Measurements from ENCODE around the gene FER. TPM values are rescaled to one million over a fixed set of nuclear protein-coding genes. Genes with fewer than 3 reads are reported as not detected.

Gene FER
- total and polyA plus RNA-seq, 2 experiments from 2014 or later, result 25.9 to 30.7 TPM

- no peak for DNase-seq (ENCODE audit: low read depth in 1 of 2, low spot score in 1 of 2)
- TF ChIP-seq CTCF (IDR thresholded peaks at IDR 0.05; ENCODE audit: low read depth, low read length), result no peak
- no peak overlapping the region for H3K4me3 ChIP-seq
- H3K4me1 ChIP-seq (ENCODE audit: low read depth), result no peaks in the 10 kb centered on the region
- no peaks in the 10 kb centered on the region for H3K27me3 ChIP-seq
- no peaks in the 10 kb centered on the region for H3K36me3 ChIP-seq
- no peak overlapping the region for H3K27ac ChIP-seq
- no peaks in the 10 kb centered on the region for H3K9me3 ChIP-seq (ENCODE audit: low read depth)
Observed at GRCh38 chr5:108947164-108947563, 199.5 kb downstream of the FER start.

GRCh38 chr5:108950276-108950675 lies 202.6 kb downstream of the FER start:
- Histone ChIP-seq H3K36me3 (no peaks in the 10 kb centered on the region), H3K4me1 (ENCODE audit: low read depth) (no peaks in the 10 kb centered on the region), H3K27me3 (no peaks in the 10 kb centered on the region), H3K9me3 (ENCODE audit: low read depth) (no peaks in the 10 kb centered on the region), H3K27ac (no peak overlapping the region), H3K4me3 (no peak overlapping the region)
- TF ChIP-seq CTCF (IDR thresholded peaks at IDR 0.05; ENCODE audit: low read depth, low read length), result no peak
- no peak for DNase-seq (ENCODE audit: low read depth in 1 of 2, low spot score in 1 of 2)

- Histone ChIP-seq H3K9me3 (ENCODE audit: low read depth) (no peaks in the 10 kb centered on the region), H3K4me1 (ENCODE audit: low read depth) (no peaks in the 10 kb centered on the region), H3K4me3 (no peak overlapping the region), H3K27ac (no peak overlapping the region), H3K36me3 (no peaks in the 10 kb centered on the region), H3K27me3 (no peaks in the 10 kb centered on the region)
- TF ChIP-seq CTCF (IDR thresholded peaks at IDR 0.05; ENCODE audit: low read depth, low read length), result no peak
- no peak for DNase-seq (ENCODE audit: low read depth in 1 of 2, low spot score in 1 of 2)
Observed at GRCh38 chr5:108953940-108954339, 206.2 kb downstream of the FER start.

DNA sequence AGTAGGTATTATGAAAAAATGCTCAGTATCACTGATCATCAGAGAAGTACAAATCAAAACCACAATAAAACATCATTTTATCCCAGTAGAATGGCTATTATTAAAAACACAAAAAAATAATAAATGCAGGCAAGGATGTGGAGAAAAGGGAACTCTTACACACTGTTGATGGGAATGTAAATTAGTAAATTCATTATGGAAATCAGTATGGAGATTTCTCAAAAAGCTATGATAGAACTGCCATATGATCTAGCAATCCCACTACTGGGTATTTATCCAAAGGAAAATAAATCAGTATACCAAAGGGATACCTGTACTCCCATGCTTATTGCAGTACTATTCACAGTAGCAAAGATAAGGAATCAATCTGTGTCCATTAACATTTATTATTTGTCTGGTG lies 209.6 kb downstream of the FER start:
- H3K27ac ChIP-seq, result no peak overlapping the region
- H3K36me3 ChIP-seq, result no peaks in the 10 kb centered on the region
- no peaks in the 10 kb centered on the region for H3K9me3 ChIP-seq (ENCODE audit: low read depth)
- DNase-seq (ENCODE audit: low read depth in 1 of 2, low spot score in 1 of 2), result no peak
- no peak overlapping the region for H3K4me3 ChIP-seq
- H3K27me3 ChIP-seq, result no peaks in the 10 kb centered on the region
- no peaks in the 10 kb centered on the region for H3K4me1 ChIP-seq (ENCODE audit: low read depth)
- TF ChIP-seq CTCF (IDR thresholded peaks at IDR 0.05; ENCODE audit: low read depth, low read length), result no peak

DNA sequence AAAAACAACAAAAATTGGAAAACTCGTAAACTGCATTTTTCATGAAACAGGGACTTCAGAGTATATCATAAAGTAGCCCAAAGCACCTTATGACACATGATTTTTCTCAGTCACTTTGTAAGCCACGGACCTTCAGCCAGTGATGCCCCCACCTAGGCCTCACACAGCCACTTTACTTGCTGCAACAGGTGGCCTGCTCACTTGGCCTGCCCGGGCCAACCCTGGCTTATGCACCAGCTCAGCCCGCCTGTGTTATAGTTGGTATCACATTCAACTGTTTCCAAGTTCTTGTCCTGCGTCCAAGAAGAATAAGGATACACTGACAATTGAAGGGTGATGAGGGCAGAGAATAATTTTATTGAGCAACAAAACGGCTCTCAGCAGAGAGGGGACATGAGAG lies 219.2 kb downstream of the FER start:
- Histone ChIP-seq H3K9me3 (ENCODE audit: low read depth) (no peaks in the 10 kb centered on the region), H3K27me3 (no peaks in the 10 kb centered on the region), H3K27ac (no peak overlapping the region), H3K4me3 (no peak overlapping the region), H3K36me3 (no peaks in the 10 kb centered on the region), H3K4me1 (ENCODE audit: low read depth) (no peaks in the 10 kb centered on the region)
- DNase-seq (ENCODE audit: low read depth in 1 of 2, low spot score in 1 of 2), result no peak
- no peak for TF ChIP-seq CTCF (IDR thresholded peaks at IDR 0.05; ENCODE audit: low read depth, low read length)

DNA sequence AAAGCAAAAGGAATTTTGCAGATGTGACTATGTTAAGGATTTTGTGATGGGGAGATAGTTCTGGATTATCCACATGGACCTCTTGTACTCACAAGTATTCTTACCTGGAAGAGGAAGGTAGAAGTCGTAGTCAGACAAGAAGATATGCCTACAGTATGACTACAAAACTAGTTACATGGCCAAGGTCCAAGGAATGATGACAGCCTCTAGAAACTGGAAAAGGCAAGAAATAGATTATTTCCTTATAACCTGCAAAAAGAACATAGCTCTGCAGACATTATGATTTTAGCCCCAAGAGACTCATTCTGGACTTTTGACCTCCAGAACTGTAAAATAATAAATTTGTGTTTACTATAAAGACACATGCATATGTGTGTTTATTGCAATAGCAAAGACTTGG lies 226.9 kb downstream of the FER start:
- Histone ChIP-seq H3K4me3 (no peak overlapping the region), H3K4me1 (ENCODE audit: low read depth) (no peaks in the 10 kb centered on the region), H3K27me3 (no peaks in the 10 kb centered on the region), H3K36me3 (no peaks in the 10 kb centered on the region), H3K27ac (no peak overlapping the region), H3K9me3 (ENCODE audit: low read depth) (no peaks in the 10 kb centered on the region)
- no peak for DNase-seq (ENCODE audit: low read depth in 1 of 2, low spot score in 1 of 2)
- TF ChIP-seq CTCF (IDR thresholded peaks at IDR 0.05; ENCODE audit: low read depth, low read length), result no peak
